ENCODE measurements around the gene LDB2.

The LDB2 gene

GRCh38 chr4:16457944-16458343, 440.5 kb downstream of the LDB2 start:
- DNase-seq = no peak
